Spleen (tissue), 11 donors: Measurements from ENCODE around the gene UBL5. TPM values are rescaled to one million over a fixed set of nuclear protein-coding genes. Genes with fewer than 3 reads are reported as not detected.
"Not testable (repeated sequence)": the region's sequence is repeated elsewhere in the genome, so short reads cannot be mapped to it uniquely, and the experiment has no call there.

ENCODE experiments used
- DNase-seq: peaks from one replicate; pipeline ENCODE4 v3.0.0-alpha.2; 2020
- H3K27ac ChIP-seq, 8 donors: fragments of 200-600 bp; sonication (generic) in 7 of 8; 1 replicate in 4 of 8; 2 replicates in 4 of 8; pipeline versions ENCODE4 v1.5.0 to v1.8.0; 2016 to 2021; ENCODE audit warnings: inconsistent platforms in 4 of 8, mild to moderate bottlenecking in 4 of 8, moderate library complexity in 1 of 8
- H3K27me3 ChIP-seq, 7 donors: fragments of 200-600 bp; sonication (generic) in 6 of 7; replicated peaks in 1 of 7; 1 replicate in 4 of 7; 2 replicates in 3 of 7; pipeline versions ENCODE4 v1.5.0 to v1.8.0; 2016 to 2021; ENCODE audit warnings: inconsistent platforms in 3 of 7, mild to moderate bottlenecking in 1 of 7
- H3K36me3 ChIP-seq, 6 donors: fragments of 200-600 bp; sonication (generic) in 5 of 6; 1 replicate in 4 of 6; 2 replicates in 2 of 6; pipeline versions ENCODE4 v1.5.0 to v1.8.0; 2016 to 2021; ENCODE audit warnings: inconsistent platforms in 2 of 6
- H3K4me1 ChIP-seq, 6 donors: fragments of 200-600 bp; sonication (generic) in 5 of 6; 1 replicate in 3 of 6; 2 replicates in 3 of 6; pipeline versions ENCODE4 v1.5.0 to v1.8.0; 2016 to 2021; ENCODE audit warnings: inconsistent platforms in 3 of 6
- H3K4me3 ChIP-seq, 8 donors: fragments of 200-600 bp; sonication (generic) in 7 of 8; 1 replicate in 4 of 8; 2 replicates in 4 of 8; pipeline versions ENCODE4 v1.5.0 to v1.8.0; 2016 to 2021; ENCODE audit warnings: inconsistent platforms in 4 of 8, mild to moderate bottlenecking in 4 of 8, moderate library complexity in 2 of 8
- H3K9me3 ChIP-seq, 8 donors: fragments of 200-600 bp; sonication (generic) in 7 of 8; 1 replicate in 4 of 8; 2 replicates in 4 of 8; pipeline versions ENCODE4 v1.5.0 to v1.8.0; 2016 to 2021; ENCODE audit warnings: inconsistent platforms in 4 of 8
- POLR2A ChIP-seq, 3 donors: fragments of 450-650 bp; IDR thresholded peaks; one replicate each; pipeline ENCODE4 v1.5.1; 2017; ENCODE audit warnings: antibody characterized with exemption in 3 of 3, mild to moderate bottlenecking in 1 of 3
- POLR2AphosphoS5 ChIP-seq, 3 donors: sonication (generic); formaldehyde crosslinking; IDR thresholded peaks; one replicate each; pipeline ENCODE4 v1.5.1; 2017; ENCODE audit warnings: antibody characterized with exemption in 3 of 3
- WGBS, 5 donors: extraction: QIAGEN DNeasy Blood & Tissue Kit in 3 of 5; methylation state at CpG; one replicate each; pipeline versions ENCODE4 v1.1.5 to v1.1.7; 2013 to 2018; 5-methylcytosine and 5-hydroxymethylcytosine counted together
- intact Hi-C: fragments of 100-400 bp; cut with DNase I; formaldehyde crosslinking; loops from one replicate; pipeline ENCODE4 v1.15.0; 2023; ENCODE audit warnings: low total_unique reads
- polyA plus RNA-seq, 3 donors: library from polyadenylated mRNA; stranded (reverse); fragments of 200-250 nt; gene quantifications; one replicate each; pipeline ENCODE4 v1.2.1, GENCODE V29; 2013
- total RNA-seq, 7 donors: library from RNA; depleted of rRNA in 3 of 7; stranded (reverse); fragments of >200 nt in 3 of 7; fragmentation: NEBNext Ultra II Directional in 4 of 7; extraction: Animal tissue kit (Norgen Biotek cat#: 25700) in 4 of 7; gene quantifications; one replicate each; pipeline versions ENCODE4 v1.1.0 to v1.2.1, GENCODE V29; 2016 to 2021
- TF ChIP-seq, protein P1 (sequence below), 11 experiments: fragments of 200-600 bp in 7 of 11; fragments of 450-650 bp in 4 of 11; sonication (generic) in 4 of 11; IDR thresholded peaks in 8 of 11; conservative IDR thresholded peaks in 3 of 11; 1 replicate in 7 of 11; 2 replicates in 4 of 11; pipeline versions ENCODE4 v1.4.0 to v1.8.0; 2016 to 2021; ENCODE audit warnings: antibody characterized with exemption in 11 of 11, inconsistent platforms in 4 of 11, mild to moderate bottlenecking in 1 of 11
- donor health status: healthy with polysubstance abuse.
- donor health status: DM: no; HTN: no; CAD: no; lungs with moderate emphysema.
- donor health status: DM: no; HTN: no; CAD: no.
- donor health status: Bipolar disorder and iron deficiency.
- donor health status: healthy.
- donor health status: DM: no; HTN: no; CAD: no.
- donor health status: DM: yes; HTN: yes; CAD: no.

Gene UBL5
- total and polyA plus RNA-seq, 10 donors: 180 to 778 (median 269) TPM

DNA sequence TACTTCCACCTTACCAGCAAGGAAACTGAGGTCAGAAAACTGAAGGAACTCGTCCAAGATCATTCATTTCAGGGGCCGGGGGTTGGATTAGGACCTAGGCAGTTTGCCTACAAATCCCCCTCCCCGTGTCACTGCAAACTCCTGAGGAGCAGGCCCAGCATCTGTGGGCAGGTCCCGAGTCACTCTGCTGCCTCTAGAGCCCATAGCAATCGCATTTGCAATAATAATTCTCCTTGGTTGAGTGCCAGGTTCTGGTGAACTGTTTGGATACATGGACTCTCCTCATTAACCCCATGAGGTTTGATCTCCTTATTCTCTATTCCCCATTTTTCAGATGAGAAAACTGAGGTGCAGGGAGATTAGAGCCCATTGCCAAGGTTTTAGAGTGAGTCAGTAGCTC, 8.3 kb downstream of the UBL5 start:
- intact Hi-C loops: no loop called here
- WGBS, 5 donors: 8 to 16% (median 12%) methylated on average over 5 of the region's 5 CpGs
- TF ChIP-seq POLR2A (IDR thresholded peaks at IDR 0.05): no peak
- TF ChIP-seq, protein P1, sequence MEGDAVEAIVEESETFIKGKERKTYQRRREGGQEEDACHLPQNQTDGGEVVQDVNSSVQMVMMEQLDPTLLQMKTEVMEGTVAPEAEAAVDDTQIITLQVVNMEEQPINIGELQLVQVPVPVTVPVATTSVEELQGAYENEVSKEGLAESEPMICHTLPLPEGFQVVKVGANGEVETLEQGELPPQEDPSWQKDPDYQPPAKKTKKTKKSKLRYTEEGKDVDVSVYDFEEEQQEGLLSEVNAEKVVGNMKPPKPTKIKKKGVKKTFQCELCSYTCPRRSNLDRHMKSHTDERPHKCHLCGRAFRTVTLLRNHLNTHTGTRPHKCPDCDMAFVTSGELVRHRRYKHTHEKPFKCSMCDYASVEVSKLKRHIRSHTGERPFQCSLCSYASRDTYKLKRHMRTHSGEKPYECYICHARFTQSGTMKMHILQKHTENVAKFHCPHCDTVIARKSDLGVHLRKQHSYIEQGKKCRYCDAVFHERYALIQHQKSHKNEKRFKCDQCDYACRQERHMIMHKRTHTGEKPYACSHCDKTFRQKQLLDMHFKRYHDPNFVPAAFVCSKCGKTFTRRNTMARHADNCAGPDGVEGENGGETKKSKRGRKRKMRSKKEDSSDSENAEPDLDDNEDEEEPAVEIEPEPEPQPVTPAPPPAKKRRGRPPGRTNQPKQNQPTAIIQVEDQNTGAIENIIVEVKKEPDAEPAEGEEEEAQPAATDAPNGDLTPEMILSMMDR (IDR thresholded peaks at IDR 0.05 in 8 of 11, conservative IDR thresholded peaks at IDR 0.05 in 3 of 11): no peak
- TF ChIP-seq POLR2AphosphoS5 (IDR thresholded peaks at IDR 0.05): no peak
- no peaks in the 10 kb centered on the region for H3K9me3 ChIP-seq
- no peaks in the 10 kb centered on the region for H3K27me3 ChIP-seq
- H3K36me3 ChIP-seq: peaks cover under 1 to 42% (median 30%) of the 10 kb centered on the region in 6 donors
- DNase-seq: no peak
- peak overlapping the region in 1 of 8 donors; percentile 90 for H3K27ac ChIP-seq
- H3K4me1 ChIP-seq: peaks cover 12 to 43% (median 28%) of the 10 kb centered on the region in 6 donors
- H3K4me3 ChIP-seq: peak overlapping the region; percentile 92 to 99 (median 98)

DNA sequence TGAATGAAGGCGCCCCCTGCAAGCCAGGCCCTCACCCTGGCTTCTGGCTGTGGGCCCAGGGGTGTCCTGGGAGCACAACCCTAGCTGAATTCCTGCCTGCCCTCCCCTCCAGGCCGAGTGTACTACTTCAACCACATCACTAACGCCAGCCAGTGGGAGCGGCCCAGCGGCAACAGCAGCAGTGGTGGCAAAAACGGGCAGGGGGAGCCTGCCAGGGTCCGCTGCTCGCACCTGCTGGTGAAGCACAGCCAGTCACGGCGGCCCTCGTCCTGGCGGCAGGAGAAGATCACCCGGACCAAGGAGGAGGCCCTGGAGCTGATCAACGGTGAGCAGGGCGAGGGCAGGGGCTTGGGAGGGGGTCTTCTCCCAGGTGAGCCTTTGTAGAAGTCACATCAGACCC, 10.6 kb downstream of the UBL5 start:
- DNase-seq: no peak
- H3K4me1 ChIP-seq: peaks cover 12 to 43% (median 28%) of the 10 kb centered on the region in 6 donors
- H3K4me3 ChIP-seq: no peak overlapping the region
- no peak overlapping the region for H3K27ac ChIP-seq
- WGBS, 5 donors: 89 to 97% (median 92%) methylated on average over 5 to 15 of the region's 15 CpGs
- no peak for TF ChIP-seq POLR2A (IDR thresholded peaks at IDR 0.05)
- TF ChIP-seq POLR2AphosphoS5 (IDR thresholded peaks at IDR 0.05): peak in 1 of 3 donors; percentile 10
- intact Hi-C loops: no loop called here
- no peaks in the 10 kb centered on the region for H3K27me3 ChIP-seq
- H3K9me3 ChIP-seq: peaks cover 0 to 5% (median under 1%) of the 10 kb centered on the region in 8 donors
- H3K36me3 ChIP-seq: peaks cover 3 to 60% (median 52%) of the 10 kb centered on the region in 6 donors

DNA sequence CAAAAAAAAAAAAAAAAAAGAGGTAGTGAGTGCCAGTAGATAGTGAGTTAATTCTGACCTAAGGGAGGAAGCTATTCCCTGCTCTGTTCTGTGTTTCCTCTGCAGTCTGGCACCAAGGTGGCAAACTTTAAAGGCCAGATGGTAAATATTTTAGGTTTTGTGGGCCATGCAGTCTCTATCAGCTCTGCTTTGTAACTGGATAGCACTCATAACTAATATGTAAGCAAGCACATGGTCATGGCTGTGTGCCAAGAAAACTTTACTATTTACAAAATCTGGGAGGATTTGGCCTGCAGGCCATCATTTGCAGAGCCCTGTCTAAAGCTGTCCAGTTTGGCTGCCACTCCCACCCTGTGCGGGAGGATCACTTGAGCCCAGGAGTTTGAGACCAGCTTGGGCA, 11.7 kb downstream of the UBL5 start:
- TF ChIP-seq POLR2A (IDR thresholded peaks at IDR 0.05) (no peak), POLR2AphosphoS5 (IDR thresholded peaks at IDR 0.05) (no peak)
- TF ChIP-seq, protein P1 (IDR thresholded peaks at IDR 0.05 in 8 of 11, conservative IDR thresholded peaks at IDR 0.05 in 3 of 11): no peak
- Histone ChIP-seq H3K9me3 (peaks cover 0 to 14% (median 9%) of the 10 kb centered on the region in 8 donors), H3K27ac (no peak overlapping the region), H3K4me1 (peaks cover 12 to 39% (median 25%) of the 10 kb centered on the region in 6 donors), H3K36me3 (peaks cover 3 to 71% (median 62%) of the 10 kb centered on the region in 6 donors), H3K4me3 (no peak overlapping the region), H3K27me3 (no peaks in the 10 kb centered on the region)
- intact Hi-C loops: no loop called here
- DNase-seq: no peak
- WGBS, 5 donors: 80 to 95% (median 87%) methylated on average over 1 of the region's 1 CpG

DNA sequence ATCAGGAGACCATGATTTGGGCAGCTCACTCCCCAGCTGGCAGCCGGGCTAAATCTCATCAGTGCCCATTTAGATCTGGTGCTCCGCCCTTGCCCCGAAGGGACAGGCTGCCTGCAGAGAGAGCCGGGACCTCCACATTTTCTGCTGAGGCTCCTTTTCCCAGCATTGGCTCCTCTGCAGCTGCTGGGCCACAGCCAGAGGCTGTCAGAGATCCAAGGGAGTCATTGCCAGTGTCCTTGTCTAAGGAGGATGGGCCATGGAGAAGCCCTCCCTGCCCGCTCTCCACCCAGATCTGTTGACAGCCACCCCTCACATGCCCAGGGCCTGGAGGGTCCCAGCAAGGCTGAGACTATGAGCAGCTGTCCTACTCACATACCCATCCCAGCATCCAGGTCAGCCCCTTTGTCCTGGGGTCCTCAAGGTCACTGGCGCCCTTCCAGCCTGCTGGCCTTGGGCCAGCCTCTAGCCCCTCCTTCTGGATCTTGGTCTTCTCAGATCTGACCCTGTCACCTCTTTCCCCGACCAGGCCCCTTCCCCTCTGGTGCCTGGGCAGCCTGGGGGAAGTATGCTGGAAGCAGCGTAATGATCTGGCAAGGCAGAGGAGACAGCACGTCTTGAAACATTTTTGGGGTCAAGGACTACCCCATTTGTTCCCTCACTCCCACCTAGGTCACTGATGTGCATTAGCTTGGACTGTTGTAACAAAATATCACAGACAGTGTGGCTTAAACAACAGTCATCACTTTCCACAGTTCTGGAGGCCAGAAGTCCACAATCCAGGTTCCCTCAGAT, 15.3 kb downstream of the UBL5 start:
- no peak for DNase-seq
- intact Hi-C loops: no loop called here
- TF ChIP-seq, protein P1 (IDR thresholded peaks at IDR 0.05 in 8 of 11, conservative IDR thresholded peaks at IDR 0.05 in 3 of 11): no peak
- TF ChIP-seq POLR2AphosphoS5 (IDR thresholded peaks at IDR 0.05): no peak
- TF ChIP-seq POLR2A (IDR thresholded peaks at IDR 0.05): no peak
- 82 to 90% (median 86%) methylated on average over 5 to 9 of the region's 9 CpGs for WGBS, 5 donors
- Histone ChIP-seq H3K36me3 (peaks cover 3 to 100% (median 87%) of the 10 kb centered on the region in 6 donors), H3K4me1 (peaks cover 0 to 17% (median 0%) of the 10 kb centered on the region in 6 donors), H3K9me3 (peaks cover 0 to 14% (median 9%) of the 10 kb centered on the region in 8 donors), H3K27me3 (no peaks in the 10 kb centered on the region), H3K27ac (no peak overlapping the region), H3K4me3 (no peak overlapping the region)

DNA sequence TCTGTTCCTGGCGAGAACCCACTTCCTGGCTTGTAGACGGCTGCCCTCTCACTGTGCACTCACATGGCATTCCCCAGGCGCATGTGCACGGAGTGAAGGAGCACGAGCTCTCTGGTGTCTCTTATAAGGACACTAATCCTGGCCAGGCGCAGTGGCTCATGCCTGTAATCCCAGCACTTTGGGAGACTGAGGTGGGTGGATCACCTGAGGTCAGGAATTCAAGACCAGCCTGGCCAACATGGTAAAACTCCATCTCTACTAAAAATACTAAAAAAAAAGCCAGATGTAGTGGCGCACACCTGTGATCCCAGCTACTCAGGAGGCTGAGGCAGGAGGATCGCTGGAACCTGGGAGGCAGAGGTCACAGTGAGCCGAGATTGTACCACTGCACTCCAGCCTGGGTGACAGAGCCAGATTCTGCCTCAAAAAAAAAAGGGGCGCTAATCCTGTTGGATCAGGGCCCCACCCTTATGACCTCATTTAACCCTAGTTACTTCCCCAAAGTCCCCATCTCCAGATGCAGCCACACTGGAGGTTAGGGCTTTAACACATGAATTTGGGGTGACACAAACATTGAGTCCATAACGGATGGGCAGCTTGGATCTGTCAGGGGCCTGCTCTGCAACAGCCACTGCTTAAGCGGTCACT, 16.0 kb downstream of the UBL5 start:
- peaks cover 3 to 100% (median 88%) of the 10 kb centered on the region in 6 donors for H3K36me3 ChIP-seq
- 91 to 96% (median 96%) methylated on average over 8 to 12 of the region's 12 CpGs for WGBS, 5 donors

More for the DNA sequence above, 16.0 kb downstream of the UBL5 start:
- H3K4me3 ChIP-seq, H3K27me3 ChIP-seq, DNase-seq, intact Hi-C loops, H3K27ac ChIP-seq: not testable (repeated sequence)
- Histone ChIP-seq H3K9me3 (peaks cover 0 to 14% (median 9%) of the 10 kb centered on the region in 8 donors), H3K4me1 (peaks cover 0 to 11% (median 0%) of the 10 kb centered on the region in 6 donors)
